Measurements from ENCODE around the gene DAPK2.

DAPK2 gene

DNA sequence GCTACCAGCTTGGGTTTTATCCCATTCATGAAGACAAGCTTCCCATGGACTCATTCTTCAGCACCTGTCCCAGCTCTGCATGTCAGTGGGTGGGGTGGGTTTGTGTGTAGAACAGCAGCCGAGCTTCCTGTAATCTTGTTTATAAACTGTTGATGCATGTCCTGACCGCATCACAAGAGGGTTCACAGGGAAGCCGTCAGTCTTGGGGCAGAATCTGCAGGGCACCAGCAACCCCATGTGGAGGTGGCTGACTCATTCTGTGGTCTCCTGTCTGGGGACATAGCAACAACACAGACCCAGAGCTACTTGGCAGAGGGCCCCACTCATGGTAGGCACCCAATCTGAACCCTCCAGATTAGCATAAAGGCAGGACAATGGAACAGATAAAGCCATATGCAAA, 35.6 kb downstream of the DAPK2 start:
- Histone ChIP-seq H3K9me3 (ENCODE audit: low read length) (no peaks in the 10 kb centered on the region), H3K36me3 (ENCODE audit: insufficient read depth, low read length) (no peaks in the 10 kb centered on the region), H3K4me1 (ENCODE audit: insufficient read depth, low read length) (no peaks in the 10 kb centered on the region), H3K27me3 (ENCODE audit: insufficient read depth, low read length) (no peaks in the 10 kb centered on the region), H2AFZ (ENCODE audit: low read depth, low read length) (no peak overlapping the region), H3K4me3 (ENCODE audit: low read length) (no peak overlapping the region)

DNA sequence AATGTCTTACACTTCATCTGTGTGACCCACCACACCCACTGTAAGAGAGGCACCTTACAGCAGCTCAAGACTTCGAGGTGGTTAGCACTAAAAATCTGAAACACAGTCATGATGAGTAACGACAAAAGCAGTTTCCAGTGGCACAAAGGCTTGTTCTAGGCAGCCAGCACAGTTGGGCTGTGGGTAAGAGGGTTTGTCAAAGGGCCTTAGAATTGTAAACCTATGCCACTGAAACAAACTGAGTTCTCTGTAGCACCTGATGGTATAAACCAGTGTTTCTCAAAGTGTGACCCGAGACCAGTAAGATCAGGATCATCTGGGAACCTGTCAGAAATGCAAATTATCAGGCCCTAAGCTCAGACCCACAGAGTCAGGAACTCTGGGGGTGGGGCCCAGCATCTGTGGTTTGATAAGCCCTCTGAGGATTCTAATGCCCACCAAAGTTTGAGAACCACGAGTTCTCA, 36.5 kb downstream of the DAPK2 start:
- Histone ChIP-seq H3K9me3 (ENCODE audit: low read length) (no peaks in the 10 kb centered on the region), H3K4me1 (ENCODE audit: insufficient read depth, low read length) (no peaks in the 10 kb centered on the region), H3K36me3 (ENCODE audit: insufficient read depth, low read length) (no peaks in the 10 kb centered on the region), H3K27me3 (ENCODE audit: insufficient read depth, low read length) (no peaks in the 10 kb centered on the region), H3K4me3 (ENCODE audit: low read length) (no peak overlapping the region), H2AFZ (ENCODE audit: low read depth, low read length) (no peak overlapping the region)

DNA sequence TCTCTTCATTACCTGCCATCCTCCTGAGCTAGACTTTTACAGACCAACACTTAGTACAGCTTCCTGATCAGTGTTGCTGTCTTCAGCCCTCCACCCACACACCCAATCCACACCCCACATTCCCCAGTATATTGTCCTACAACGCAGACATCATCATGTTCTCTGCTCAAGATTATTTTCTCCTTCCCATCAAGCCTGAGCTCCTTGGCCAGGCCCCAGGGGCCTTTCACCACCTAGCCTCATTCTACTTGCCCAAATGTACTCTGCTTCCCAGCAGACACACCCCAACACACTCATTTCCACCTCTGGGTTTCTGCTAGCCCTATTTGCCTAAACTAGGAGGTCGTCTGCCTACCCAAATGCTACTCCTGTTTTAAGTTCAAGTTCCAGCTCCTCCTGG, 37.0 kb downstream of the DAPK2 start:
- no peaks in the 10 kb centered on the region for H3K4me1 ChIP-seq (ENCODE audit: insufficient read depth, low read length)
- no peaks in the 10 kb centered on the region for H3K36me3 ChIP-seq (ENCODE audit: insufficient read depth, low read length)
- H3K9me3 ChIP-seq (ENCODE audit: low read length) = no peaks in the 10 kb centered on the region
- H3K4me3 ChIP-seq (ENCODE audit: low read length) = no peak overlapping the region
- H2AFZ ChIP-seq (ENCODE audit: low read depth, low read length) = no peak overlapping the region
- no peaks in the 10 kb centered on the region for H3K27me3 ChIP-seq (ENCODE audit: insufficient read depth, low read length)

DNA sequence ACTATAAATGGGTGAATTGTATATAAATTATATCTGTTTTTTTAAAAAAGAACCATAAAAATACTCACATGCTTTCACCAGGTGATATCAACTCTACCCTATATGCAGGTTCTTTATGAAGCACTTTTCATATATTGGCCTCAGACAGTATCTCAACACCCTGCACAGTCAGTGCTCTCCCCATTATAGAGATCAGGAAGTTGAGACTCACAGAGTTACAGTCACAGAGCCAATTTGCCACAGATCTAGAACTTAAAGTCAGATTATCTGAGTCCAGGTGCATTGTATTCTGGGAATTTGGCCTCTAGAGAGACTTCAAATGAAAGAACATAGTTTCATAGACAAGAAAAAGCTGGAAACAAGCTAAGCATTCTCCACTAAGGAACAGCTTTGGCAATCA, 38.1 kb downstream of the DAPK2 start:
- H3K4me1 ChIP-seq (ENCODE audit: insufficient read depth, low read length) = no peaks in the 10 kb centered on the region
- H3K9me3 ChIP-seq (ENCODE audit: low read length) = no peaks in the 10 kb centered on the region
- H3K27me3 ChIP-seq (ENCODE audit: insufficient read depth, low read length) = no peaks in the 10 kb centered on the region
- no peak overlapping the region for H2AFZ ChIP-seq (ENCODE audit: low read depth, low read length)
- H3K36me3 ChIP-seq (ENCODE audit: insufficient read depth, low read length) = no peaks in the 10 kb centered on the region
- H3K4me3 ChIP-seq (ENCODE audit: low read length) = no peak overlapping the region

DNA sequence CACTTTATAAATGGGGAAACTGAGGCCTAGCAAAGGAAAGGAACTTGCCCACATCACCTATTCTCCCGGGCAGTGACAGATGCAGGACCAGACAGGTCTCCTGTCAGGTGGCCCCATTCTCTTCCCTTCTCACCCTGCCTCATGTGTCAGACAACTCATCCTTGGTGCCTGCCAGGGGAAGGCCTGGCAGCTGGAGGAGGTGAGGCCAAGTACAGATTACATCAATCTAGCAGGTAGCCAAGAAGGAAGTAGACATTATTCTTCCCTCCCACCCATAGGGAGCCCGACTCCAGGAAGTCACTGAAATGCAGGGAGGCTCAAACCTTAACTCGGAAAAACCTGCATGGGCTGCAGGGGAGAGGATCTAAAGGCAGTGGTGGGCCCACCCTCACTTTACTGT, 39.6 kb downstream of the DAPK2 start:
- Histone ChIP-seq H3K27me3 (ENCODE audit: insufficient read depth, low read length) (no peaks in the 10 kb centered on the region), H3K36me3 (ENCODE audit: insufficient read depth, low read length) (no peaks in the 10 kb centered on the region), H3K9me3 (ENCODE audit: low read length) (no peaks in the 10 kb centered on the region), H2AFZ (ENCODE audit: low read depth, low read length) (no peak overlapping the region), H3K4me3 (ENCODE audit: low read length) (no peak overlapping the region), H3K4me1 (ENCODE audit: insufficient read depth, low read length) (no peaks in the 10 kb centered on the region)

DNA sequence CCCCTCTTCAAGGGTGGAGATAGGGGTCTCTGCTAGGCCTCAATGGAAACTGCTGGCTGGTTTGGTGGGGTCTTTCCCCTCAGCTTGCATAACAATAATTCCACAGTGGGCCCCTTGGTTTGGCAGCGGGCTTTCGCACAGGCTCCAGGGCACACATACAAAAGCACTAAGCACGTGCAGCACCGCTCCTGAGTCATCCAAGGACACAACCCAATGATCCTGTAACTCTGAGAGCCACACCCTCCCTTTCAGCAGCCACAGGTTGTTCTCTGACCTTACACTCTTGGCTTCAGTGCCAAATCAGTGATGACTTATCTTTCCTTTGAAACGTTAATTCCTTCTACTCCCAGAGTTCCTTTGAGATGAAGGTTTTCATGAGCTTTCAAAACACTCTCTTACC, 41.7 kb downstream of the DAPK2 start:
- Histone ChIP-seq H3K27me3 (ENCODE audit: insufficient read depth, low read length) (no peaks in the 10 kb centered on the region), H3K4me3 (ENCODE audit: low read length) (no peak overlapping the region), H3K9me3 (ENCODE audit: low read length) (no peaks in the 10 kb centered on the region), H3K36me3 (ENCODE audit: insufficient read depth, low read length) (no peaks in the 10 kb centered on the region), H2AFZ (ENCODE audit: low read depth, low read length) (no peak overlapping the region), H3K4me1 (ENCODE audit: insufficient read depth, low read length) (no peaks in the 10 kb centered on the region)

DNA sequence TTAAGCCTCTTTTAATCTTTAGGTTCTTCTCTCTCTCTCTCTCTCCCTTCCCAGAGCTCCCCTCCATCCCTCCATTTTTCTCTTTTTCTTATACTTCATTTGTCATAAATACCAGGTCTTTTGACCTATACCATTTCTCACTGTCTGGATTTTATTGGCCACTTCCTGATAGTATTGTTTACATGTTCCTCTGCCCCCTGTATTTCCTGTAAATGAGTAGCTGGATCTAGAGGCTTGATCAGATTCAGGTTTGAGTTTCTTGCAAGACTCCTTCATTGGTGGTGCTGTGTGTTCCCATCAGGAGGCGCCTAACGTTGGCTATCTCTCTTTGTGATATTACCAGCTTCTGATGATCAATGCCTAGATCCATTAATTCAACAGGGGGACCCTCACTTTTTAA, 42.2 kb downstream of the DAPK2 start:
- H3K36me3 ChIP-seq (ENCODE audit: insufficient read depth, low read length) = no peaks in the 10 kb centered on the region
- no peak overlapping the region for H2AFZ ChIP-seq (ENCODE audit: low read depth, low read length)
- H3K9me3 ChIP-seq (ENCODE audit: low read length) = no peaks in the 10 kb centered on the region
- no peaks in the 10 kb centered on the region for H3K4me1 ChIP-seq (ENCODE audit: insufficient read depth, low read length)
- H3K4me3 ChIP-seq (ENCODE audit: low read length) = no peak overlapping the region
- no peaks in the 10 kb centered on the region for H3K27me3 ChIP-seq (ENCODE audit: insufficient read depth, low read length)

DNA sequence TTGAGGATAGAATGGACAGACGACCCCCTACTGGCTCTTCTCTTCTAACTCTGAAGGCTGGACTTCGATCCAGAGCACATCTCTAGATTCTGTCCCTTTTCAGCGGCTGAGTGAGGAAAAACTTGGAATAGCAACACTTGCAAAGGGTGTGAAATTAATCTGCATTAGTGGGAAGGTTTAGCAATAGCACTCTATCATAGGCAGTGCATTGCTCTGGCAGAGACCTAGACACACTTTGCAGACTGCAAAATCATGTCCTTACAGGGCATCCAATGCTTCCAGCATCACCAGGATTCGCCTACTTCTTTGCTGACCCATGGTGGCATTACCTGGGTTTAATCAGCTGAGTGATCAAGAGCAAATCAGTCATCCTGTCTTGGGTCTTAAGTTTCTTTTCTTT, 43.1 kb downstream of the DAPK2 start:
- no peak overlapping the region for H2AFZ ChIP-seq (ENCODE audit: low read depth, low read length)
- no peaks in the 10 kb centered on the region for H3K4me1 ChIP-seq (ENCODE audit: insufficient read depth, low read length)
- no peak overlapping the region for H3K4me3 ChIP-seq (ENCODE audit: low read length)
- H3K9me3 ChIP-seq (ENCODE audit: low read length) = no peaks in the 10 kb centered on the region
- H3K27me3 ChIP-seq (ENCODE audit: insufficient read depth, low read length) = no peaks in the 10 kb centered on the region
- no peaks in the 10 kb centered on the region for H3K36me3 ChIP-seq (ENCODE audit: insufficient read depth, low read length)

DNA sequence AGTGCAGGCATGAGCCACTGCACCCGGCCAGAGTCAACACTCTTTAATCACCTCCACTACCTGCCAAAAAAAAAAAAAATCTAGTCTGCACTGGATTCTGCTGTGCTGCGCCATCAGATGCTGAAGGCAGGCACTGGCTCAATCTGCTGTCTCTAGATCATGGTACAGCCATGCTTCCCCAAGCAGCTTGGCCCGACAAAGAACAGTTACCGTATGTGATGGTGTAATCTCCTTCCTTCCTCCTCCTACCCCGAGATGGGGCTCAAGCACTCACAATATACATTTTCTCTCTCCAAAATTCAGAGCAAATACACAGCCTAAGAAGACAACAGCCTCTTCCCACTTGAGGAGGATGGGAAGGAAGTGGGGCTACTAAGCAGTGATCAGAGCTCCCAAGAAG, 45.1 kb downstream of the DAPK2 start:
- Histone ChIP-seq H3K4me1 (ENCODE audit: insufficient read depth, low read length) (no peaks in the 10 kb centered on the region), H3K4me3 (ENCODE audit: low read length) (no peak overlapping the region)

DNA sequence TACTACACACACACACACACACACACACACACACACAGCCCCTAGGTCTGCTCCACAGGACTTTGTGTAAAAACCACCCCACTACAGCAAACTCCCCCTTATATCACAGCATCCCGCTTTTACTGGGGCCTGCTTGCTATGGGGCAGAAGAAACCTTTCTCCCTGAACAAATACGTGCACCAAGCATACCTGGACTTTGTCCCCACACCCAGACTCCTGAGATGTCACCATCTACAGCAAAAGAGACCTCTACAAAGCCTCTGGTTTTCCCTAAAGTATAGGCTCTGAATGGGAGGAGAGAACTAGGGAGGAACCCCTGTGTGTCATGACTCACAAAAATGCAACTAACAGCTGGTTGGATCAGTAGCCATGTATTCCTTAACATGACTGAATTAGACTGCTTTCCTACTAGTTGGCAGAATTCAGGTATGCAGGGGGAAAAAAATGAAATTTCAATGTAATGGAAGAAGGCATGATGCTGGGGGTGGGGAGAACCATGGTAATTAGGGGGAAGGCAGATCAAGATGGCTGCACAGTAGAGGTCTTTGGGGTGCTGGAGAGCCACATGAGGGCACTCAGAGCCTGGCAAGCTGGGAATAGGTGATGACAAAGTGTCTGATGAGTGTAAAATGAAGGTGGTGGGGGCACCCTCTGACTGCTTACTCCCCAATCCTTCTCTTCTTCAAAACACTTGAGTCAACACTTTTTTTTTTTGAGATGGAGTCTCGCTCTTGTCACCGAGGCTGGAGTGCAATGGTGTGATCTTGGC, 45.9 kb downstream of the DAPK2 start:
- Histone ChIP-seq H3K4me3 (ENCODE audit: low read length) (no peak overlapping the region), H3K4me1 (ENCODE audit: insufficient read depth, low read length) (no peaks in the 10 kb centered on the region), H2AFZ (ENCODE audit: low read depth, low read length) (no peak overlapping the region), H3K9me3 (ENCODE audit: low read length) (no peaks in the 10 kb centered on the region), H3K27me3 (ENCODE audit: insufficient read depth, low read length) (no peaks in the 10 kb centered on the region), H3K36me3 (ENCODE audit: insufficient read depth, low read length) (no peaks in the 10 kb centered on the region)

More for the DNA sequence above, 45.1 kb downstream of the DAPK2 start:
- Histone ChIP-seq H3K27me3 (ENCODE audit: insufficient read depth, low read length) (no peaks in the 10 kb centered on the region), H3K9me3 (ENCODE audit: low read length) (no peaks in the 10 kb centered on the region), H3K36me3 (ENCODE audit: insufficient read depth, low read length) (no peaks in the 10 kb centered on the region), H2AFZ (ENCODE audit: low read depth, low read length) (no peak overlapping the region)

DNA sequence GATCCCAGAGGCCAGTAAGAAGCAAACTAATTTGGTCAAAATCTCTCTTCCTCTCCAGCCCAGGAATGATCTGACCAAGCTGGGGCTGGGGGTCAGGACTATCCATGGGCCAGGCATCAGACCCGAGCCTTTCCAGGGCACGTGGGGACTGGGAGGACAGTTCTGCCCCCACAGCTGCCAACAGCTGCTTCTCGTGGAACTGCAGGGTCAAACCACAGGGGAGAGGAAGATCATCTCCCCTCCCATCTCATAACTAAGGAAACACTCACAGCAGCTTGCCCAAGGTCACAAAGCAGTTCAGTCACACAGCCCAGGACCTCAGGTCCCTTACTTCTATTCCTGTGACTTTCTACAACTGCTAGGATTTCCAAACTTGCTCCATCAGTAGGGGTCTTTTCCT, 47.1 kb downstream of the DAPK2 start:
- no peak overlapping the region for H2AFZ ChIP-seq (ENCODE audit: low read depth, low read length)
- no peak overlapping the region for H3K4me3 ChIP-seq (ENCODE audit: low read length)
- no peaks in the 10 kb centered on the region for H3K9me3 ChIP-seq (ENCODE audit: low read length)
- H3K4me1 ChIP-seq (ENCODE audit: insufficient read depth, low read length) = no peaks in the 10 kb centered on the region
- H3K27me3 ChIP-seq (ENCODE audit: insufficient read depth, low read length) = no peaks in the 10 kb centered on the region
- H3K36me3 ChIP-seq (ENCODE audit: insufficient read depth, low read length) = no peaks in the 10 kb centered on the region

DNA sequence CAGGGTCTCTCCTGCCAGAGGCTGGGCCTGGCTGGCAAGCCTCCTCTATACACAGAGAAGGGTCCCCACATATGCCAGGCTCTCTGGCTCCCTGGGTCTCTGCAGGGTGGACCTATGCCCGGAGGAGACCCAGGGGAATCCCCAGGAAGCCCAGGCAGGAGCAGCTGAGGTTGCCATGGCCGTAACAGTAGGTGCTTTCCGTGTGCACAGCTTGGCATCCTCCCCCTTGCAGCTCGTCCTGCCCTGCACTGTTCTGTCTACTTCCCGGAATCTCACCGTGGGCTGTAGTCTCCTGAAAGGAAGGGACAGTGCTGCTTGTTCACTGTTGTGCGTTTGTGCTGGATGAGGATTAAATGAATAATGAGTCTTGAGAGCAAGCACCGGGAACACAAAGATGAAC, 47.8 kb downstream of the DAPK2 start:
- Histone ChIP-seq H3K9me3 (ENCODE audit: low read length) (no peaks in the 10 kb centered on the region), H3K36me3 (ENCODE audit: insufficient read depth, low read length) (no peaks in the 10 kb centered on the region), H3K4me3 (ENCODE audit: low read length) (no peak overlapping the region), H2AFZ (ENCODE audit: low read depth, low read length) (no peak overlapping the region), H3K4me1 (ENCODE audit: insufficient read depth, low read length) (no peaks in the 10 kb centered on the region), H3K27me3 (ENCODE audit: insufficient read depth, low read length) (no peaks in the 10 kb centered on the region)

DNA sequence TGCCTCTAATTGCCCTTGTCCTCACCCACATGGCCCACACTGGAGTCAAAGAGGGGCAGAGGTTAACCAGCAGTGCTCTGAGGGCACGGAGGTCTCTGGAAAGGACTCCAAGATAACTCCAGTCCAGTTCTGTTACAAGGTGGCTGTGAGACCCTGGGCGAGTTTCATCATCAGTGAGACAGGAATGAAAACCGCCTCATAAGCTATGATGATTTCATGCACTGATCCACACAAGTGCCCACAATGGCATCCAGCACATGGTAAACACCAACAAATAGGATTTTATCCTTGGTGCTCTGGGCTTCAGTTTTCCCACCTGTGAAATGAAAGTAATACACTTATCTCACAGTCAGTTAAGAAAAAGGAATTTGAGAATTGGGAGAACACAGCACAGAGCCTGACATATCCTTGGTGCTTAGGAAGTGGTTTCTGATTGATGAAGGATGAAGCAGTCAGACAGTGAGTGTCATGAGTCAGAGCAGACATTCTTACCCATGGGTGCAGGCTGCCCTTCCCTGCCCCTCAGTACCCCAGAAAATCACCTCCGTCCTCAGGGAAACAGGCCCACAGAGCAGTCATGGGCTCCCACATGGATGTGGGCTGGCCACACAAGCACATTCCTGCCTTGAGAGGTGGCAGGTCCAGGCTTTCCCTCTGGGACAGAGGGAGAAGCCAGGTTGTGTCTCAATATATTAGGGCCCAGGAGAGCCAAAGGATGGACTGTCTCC, 48.4 kb downstream of the DAPK2 start:
- Histone ChIP-seq H3K4me3 (ENCODE audit: low read length) (no peak overlapping the region), H3K4me1 (ENCODE audit: insufficient read depth, low read length) (no peaks in the 10 kb centered on the region), H3K9me3 (ENCODE audit: low read length) (no peaks in the 10 kb centered on the region), H3K36me3 (ENCODE audit: insufficient read depth, low read length) (no peaks in the 10 kb centered on the region), H3K27me3 (ENCODE audit: insufficient read depth, low read length) (no peaks in the 10 kb centered on the region), H2AFZ (ENCODE audit: low read depth, low read length) (no peak overlapping the region)
